Stimulated activated naive CD8-positive, alpha-beta T cell treated with anti-CD3 and anti-CD28 coated beads, Interleukin-15, Interleukin-2, amounts not matched to agents 100 ng/mL and 50 ng/mL, for 24 hours (primary cell): ENCODE measurements around the gene FLNC.

Source experiments
- H3K27ac Mint-ChIP-seq: one replicate; pipeline ENCODE4 v1.8.0; 2021; ENCODE audit warnings: mild to moderate bottlenecking, mixed read lengths
- H3K27me3 Mint-ChIP-seq: one replicate; pipeline ENCODE4 v1.8.0; 2021; ENCODE audit warnings: mixed read lengths
- H3K36me3 Mint-ChIP-seq: one replicate; pipeline ENCODE4 v1.8.0; 2021; ENCODE audit warnings: low read depth, mixed read lengths
- H3K4me1 Mint-ChIP-seq: one replicate; pipeline ENCODE4 v1.8.0; 2021; ENCODE audit warnings: low read depth, mixed read lengths
- H3K4me3 Mint-ChIP-seq: one replicate; pipeline ENCODE4 v1.8.0; 2021; ENCODE audit warnings: mild to moderate bottlenecking, mixed read lengths
- H3K9me3 Mint-ChIP-seq: one replicate; pipeline ENCODE4 v1.8.0; 2021; ENCODE audit warnings: mixed read lengths

FLNC gene

DNA sequence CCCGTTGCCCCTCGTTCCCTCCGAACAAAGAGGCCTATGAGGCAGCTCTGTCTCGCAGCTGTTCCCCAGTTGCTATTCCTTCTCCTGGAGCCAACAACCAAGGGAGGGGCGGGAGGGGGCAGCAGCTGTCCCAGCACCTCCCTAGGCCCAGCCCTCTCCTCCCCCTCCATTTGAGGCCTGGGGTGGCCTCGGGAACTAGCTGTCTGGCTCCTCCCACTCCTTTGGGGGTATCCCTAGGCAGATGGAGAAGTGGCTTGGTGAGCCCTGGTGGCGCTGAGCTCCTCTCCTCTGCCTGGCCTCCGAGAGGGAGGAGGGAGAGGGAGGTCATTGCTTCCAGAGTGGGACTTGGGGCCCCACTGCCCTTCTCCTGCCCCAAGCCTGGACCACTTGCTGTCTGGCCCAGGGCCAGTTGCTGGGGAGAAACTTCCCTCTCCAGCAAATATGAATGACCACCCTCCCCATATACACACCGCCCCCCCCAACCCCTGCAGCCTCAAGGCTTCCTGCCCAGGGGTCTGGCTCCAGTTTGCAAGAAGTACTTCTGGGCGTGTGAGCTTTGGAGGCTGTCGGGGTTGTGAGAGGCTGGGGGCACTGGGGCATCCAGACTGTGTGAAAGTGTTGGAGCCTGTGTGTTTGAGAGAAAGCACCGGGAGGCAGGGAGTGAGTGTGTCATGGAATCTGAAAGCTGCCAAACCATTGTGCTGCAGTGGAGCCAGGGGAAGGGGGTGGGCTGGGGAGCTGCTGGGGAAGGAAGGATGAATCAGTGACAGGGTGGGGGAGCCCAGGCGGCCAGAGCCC, 3.1 kb downstream of the FLNC start:
- Mint-ChIP-seq H3K27ac (no peak overlapping the region), H3K9me3 (no peaks in the 10 kb centered on the region), H3K4me1 (peaks cover 19% of the 10 kb centered on the region), H3K4me3 (no peak overlapping the region), H3K36me3 (no peaks in the 10 kb centered on the region), H3K27me3 (peaks cover 32% of the 10 kb centered on the region)

DNA sequence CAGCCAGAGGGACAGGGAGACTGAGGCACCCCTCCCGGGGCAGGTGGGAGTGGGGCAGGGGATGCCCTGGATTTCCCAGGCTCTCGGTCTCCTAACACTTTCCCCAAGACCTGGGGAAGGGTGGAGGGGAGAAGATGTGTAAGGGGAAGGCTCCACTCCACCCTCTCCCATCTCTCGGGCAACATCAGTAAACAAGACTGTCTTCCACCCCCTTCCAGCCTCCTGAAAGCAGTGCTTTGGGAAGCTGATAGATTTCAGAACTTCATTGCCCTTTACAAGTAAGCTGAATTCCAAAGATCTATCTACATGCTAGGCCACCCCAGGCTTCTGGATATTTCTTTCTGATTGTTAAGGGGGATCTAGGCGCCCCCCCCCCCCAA, 3.7 kb downstream of the FLNC start:
- Mint-ChIP-seq H3K36me3 (no peaks in the 10 kb centered on the region), H3K4me1 (peaks cover 19% of the 10 kb centered on the region), H3K4me3 (no peak overlapping the region), H3K27ac (no peak overlapping the region), H3K9me3 (no peaks in the 10 kb centered on the region), H3K27me3 (peaks cover 27% of the 10 kb centered on the region)

- Mint-ChIP-seq H3K9me3 (no peaks in the 10 kb centered on the region), H3K27me3 (peaks cover 18% of the 10 kb centered on the region), H3K4me3 (no peak overlapping the region), H3K4me1 (peaks cover 15% of the 10 kb centered on the region), H3K36me3 (no peaks in the 10 kb centered on the region), H3K27ac (no peak overlapping the region)
These were observed 5.1 kb downstream of the FLNC start for GRCh38 chr7:128835231-128835751.

DNA sequence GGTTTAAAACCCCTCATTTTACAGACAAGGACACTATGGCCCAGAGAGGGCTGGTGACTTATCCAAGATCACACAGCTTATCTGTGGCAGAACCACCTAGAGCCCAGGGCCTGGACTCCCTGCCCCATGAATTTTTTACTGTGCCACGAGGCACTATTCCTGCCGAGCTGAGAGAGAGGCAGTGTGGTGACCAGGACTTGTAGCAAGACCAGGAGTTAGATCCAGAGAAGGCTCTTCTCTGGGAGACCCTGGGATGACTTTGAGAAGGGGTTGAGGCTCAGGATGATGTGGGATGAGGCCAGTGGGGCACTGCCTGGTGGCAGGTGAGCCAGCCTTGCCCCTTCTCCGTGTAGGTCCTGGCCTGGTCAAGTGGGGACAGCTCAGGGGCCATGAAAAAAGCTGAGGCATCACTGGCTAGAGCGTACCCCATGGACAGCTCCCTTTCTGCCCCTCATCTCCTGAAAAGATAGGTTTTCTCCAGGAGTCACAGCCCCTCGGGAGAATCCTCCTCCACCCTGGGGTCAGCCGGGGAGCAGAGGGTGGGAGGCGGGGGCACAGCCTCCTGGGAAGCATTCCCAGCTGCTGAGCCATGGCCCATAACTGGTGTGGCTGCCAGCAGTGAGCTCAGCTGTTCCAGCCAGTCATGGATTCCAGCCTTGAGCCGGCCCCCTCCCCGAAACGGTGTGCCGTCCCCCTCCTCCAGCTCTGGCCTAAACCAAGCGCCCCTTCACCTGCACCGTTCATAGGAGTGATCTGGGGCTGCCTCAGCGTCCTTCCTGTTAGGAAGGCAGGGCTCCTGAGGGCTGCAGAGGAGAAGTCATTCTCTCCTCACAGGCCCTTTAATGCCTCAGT, 5.8 kb downstream of the FLNC start:
- Mint-ChIP-seq H3K27ac (no peak overlapping the region), H3K4me1 (peaks cover 9% of the 10 kb centered on the region), H3K36me3 (no peaks in the 10 kb centered on the region), H3K9me3 (no peaks in the 10 kb centered on the region), H3K27me3 (peaks cover 12% of the 10 kb centered on the region), H3K4me3 (no peak overlapping the region)

DNA sequence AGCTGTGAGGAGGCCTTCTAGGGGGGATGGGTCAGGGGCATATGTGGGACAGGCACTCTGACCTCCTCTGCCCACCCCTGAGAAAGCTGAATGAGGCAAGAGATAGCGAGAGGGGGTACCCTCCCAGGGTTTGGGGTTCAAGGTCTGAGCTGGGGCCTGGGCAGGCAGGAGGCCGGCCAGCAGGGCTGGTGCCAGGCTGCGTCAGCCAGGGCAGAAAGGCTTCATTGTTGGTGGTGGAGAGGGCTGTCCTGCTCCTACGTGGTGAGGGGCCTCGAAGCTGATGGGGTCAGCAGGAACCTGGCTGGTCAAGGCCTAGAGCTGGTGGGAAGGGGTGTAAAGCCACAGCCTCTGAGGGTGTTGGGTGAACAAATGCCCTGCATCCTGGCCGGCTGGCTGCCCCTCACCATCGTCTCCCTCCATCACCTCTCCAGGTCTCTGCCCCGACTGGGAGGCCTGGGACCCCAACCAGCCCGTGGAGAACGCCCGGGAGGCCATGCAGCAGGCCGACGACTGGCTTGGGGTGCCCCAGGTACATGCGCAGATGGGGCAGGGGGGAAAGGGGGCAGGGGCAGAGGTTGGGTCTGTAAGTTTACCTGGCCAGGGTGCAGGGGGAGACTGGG, 6.6 kb downstream of the FLNC start:
- H3K27me3 Mint-ChIP-seq: peaks cover 4% of the 10 kb centered on the region
- H3K9me3 Mint-ChIP-seq: no peaks in the 10 kb centered on the region
- peaks cover under 1% of the 10 kb centered on the region for H3K4me1 Mint-ChIP-seq
- no peak overlapping the region for H3K4me3 Mint-ChIP-seq
- H3K27ac Mint-ChIP-seq: no peak overlapping the region
- no peaks in the 10 kb centered on the region for H3K36me3 Mint-ChIP-seq

GRCh38 chr7:128837521-128837921, 7.3 kb downstream of the FLNC start:
- Mint-ChIP-seq H3K4me3 (no peak overlapping the region), H3K9me3 (no peaks in the 10 kb centered on the region), H3K36me3 (no peaks in the 10 kb centered on the region)

GRCh38 chr7:128838109-128838779, 8.0 kb downstream of the FLNC start:
- Mint-ChIP-seq H3K4me3 (no peak overlapping the region), H3K27ac (no peak overlapping the region), H3K9me3 (no peaks in the 10 kb centered on the region), H3K27me3 (peaks cover 4% of the 10 kb centered on the region), H3K36me3 (no peaks in the 10 kb centered on the region), H3K4me1 (no peaks in the 10 kb centered on the region)

More at GRCh38 chr7:128837521-128837921, 7.3 kb downstream of the FLNC start:
- Mint-ChIP-seq H3K27ac (no peak overlapping the region), H3K4me1 (no peaks in the 10 kb centered on the region), H3K27me3 (peaks cover 4% of the 10 kb centered on the region)

GRCh38 chr7:128838981-128839731, 8.9 kb downstream of the FLNC start:
- no peaks in the 10 kb centered on the region for H3K36me3 Mint-ChIP-seq
- H3K27me3 Mint-ChIP-seq: no peaks in the 10 kb centered on the region
- no peak overlapping the region for H3K27ac Mint-ChIP-seq
- H3K9me3 Mint-ChIP-seq: no peaks in the 10 kb centered on the region
- no peak overlapping the region for H3K4me3 Mint-ChIP-seq
- H3K4me1 Mint-ChIP-seq: no peaks in the 10 kb centered on the region

- no peaks in the 10 kb centered on the region for H3K9me3 Mint-ChIP-seq
- H3K36me3 Mint-ChIP-seq: no peaks in the 10 kb centered on the region
- no peak overlapping the region for H3K27ac Mint-ChIP-seq
- H3K4me1 Mint-ChIP-seq: no peaks in the 10 kb centered on the region
- no peaks in the 10 kb centered on the region for H3K27me3 Mint-ChIP-seq
- H3K4me3 Mint-ChIP-seq: no peak overlapping the region
These were observed 9.6 kb downstream of the FLNC start for GRCh38 chr7:128839751-128840177.

DNA sequence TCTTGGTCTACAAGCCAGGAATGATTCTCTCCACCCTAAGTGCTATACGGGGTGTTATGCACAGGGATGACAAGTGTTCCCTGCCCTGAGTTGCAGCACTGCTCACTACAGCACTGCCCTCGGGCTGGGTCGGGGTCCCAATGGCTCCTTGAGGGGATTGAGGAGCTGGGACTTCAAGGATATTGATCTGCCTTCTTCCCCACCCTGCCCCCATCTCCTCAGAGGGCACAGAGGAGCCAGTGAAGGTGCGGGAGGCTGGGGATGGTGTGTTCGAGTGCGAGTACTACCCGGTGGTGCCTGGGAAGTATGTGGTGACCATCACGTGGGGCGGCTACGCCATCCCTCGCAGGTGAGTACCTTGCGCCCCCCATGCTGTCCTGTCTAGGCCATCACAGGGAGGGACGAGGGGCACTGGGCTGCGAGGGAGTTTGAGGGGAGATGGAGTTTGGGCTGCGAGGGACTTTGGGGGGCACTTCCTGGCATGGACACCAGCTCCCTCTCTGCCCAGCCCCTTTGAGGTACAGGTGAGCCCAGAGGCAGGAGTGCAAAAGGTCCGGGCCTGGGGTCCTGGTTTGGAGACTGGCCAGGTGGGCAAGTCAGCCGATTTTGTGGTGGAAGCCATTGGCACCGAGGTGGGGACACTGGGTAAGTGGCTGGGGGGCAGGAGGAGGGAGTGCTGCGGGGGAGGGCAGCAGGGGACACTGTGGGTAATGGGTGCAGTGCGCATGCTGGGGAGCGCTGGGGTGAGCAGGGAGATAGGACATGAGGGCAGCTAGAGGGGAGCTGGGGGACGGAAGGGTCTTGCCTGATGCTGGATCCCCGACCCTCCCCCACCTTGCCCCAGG, 10.3 kb downstream of the FLNC start:
- Mint-ChIP-seq H3K27me3 (no peaks in the 10 kb centered on the region), H3K9me3 (no peaks in the 10 kb centered on the region), H3K27ac (no peak overlapping the region), H3K4me1 (no peaks in the 10 kb centered on the region), H3K4me3 (no peak overlapping the region), H3K36me3 (no peaks in the 10 kb centered on the region)

GRCh38 chr7:128841171-128841690, 11.0 kb downstream of the FLNC start:
- no peaks in the 10 kb centered on the region for H3K36me3 Mint-ChIP-seq
- no peak overlapping the region for H3K27ac Mint-ChIP-seq
- no peak overlapping the region for H3K4me3 Mint-ChIP-seq
- no peaks in the 10 kb centered on the region for H3K27me3 Mint-ChIP-seq
- H3K9me3 Mint-ChIP-seq: no peaks in the 10 kb centered on the region
- H3K4me1 Mint-ChIP-seq: no peaks in the 10 kb centered on the region

DNA sequence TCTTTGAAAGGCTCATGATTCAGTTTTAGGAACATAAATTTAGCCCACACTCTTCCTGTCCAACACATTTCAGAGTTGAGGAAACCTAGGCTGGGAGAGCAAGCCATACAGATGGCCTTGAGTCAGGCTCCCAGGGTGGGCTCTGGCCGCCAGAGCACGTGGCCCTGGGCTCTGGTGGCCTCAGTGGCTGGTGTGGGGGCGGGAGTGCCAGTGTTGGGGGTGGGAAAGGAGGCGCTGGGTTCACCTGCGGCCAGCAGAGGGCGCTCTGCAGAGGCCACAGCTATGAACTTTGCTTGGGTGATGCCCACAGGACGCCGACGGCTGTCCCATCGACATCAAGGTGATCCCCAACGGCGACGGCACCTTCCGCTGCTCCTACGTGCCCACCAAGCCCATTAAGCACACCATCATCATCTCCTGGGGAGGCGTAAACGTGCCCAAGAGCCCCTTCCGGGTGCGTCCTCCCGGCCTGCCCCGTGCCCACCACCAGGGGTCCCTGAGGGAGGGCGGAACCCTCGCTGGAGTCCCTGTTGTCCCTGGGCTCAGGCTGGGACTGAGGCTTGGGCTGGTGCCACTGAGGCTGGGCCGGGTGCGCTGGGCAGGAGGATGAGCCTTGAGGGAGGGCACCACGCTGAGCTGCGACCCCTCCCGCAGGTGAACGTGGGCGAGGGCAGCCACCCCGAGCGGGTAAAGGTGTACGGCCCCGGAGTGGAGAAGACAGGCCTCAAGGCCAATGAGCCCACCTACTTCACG, 11.9 kb downstream of the FLNC start:
- H3K36me3 Mint-ChIP-seq: no peaks in the 10 kb centered on the region
- no peaks in the 10 kb centered on the region for H3K9me3 Mint-ChIP-seq
- no peak overlapping the region for H3K27ac Mint-ChIP-seq
- H3K27me3 Mint-ChIP-seq: no peaks in the 10 kb centered on the region
- no peaks in the 10 kb centered on the region for H3K4me1 Mint-ChIP-seq
- H3K4me3 Mint-ChIP-seq: no peak overlapping the region
